ENCODE measurements around the gene SH3BP4. TPM values are rescaled to one million over a fixed set of nuclear protein-coding genes. Genes with fewer than 3 reads are reported as not detected.

The SH3BP4 gene
- total and polyA plus RNA-seq, 2 donors (not counting 1 experiment from before 2014, with no cell fraction given): 1.00 to 1.3 TPM

- no peak for DNase-seq
These were observed 92.9 kb downstream of the SH3BP4 start for GRCh38 chr2:235044501-235045271.

More at GRCh38 chr2:235044501-235045271, 92.9 kb downstream of the SH3BP4 start:
- H3K79me2 ChIP-seq (ENCODE audit: control insufficient read depth, insufficient read depth, low read length): no peaks in the 10 kb centered on the region
- Mint-ChIP-seq H3K4me3 (peak overlapping the region; percentile 81), H3K9me3 (ENCODE audit: insufficient read depth) (no peaks in the 10 kb centered on the region), H3K27me3 (no peaks in the 10 kb centered on the region), H3K27ac (peak overlapping the region; percentile 81), H3K4me1 (peaks cover 48% of the 10 kb centered on the region)
- peak overlapping the region; percentile 79 to 80 for H3K27ac ChIP-seq (ENCODE audit: low read length in 2 of 2)
- H3K4me3 ChIP-seq (ENCODE audit: control extremely low read depth in 1 of 5, extremely low read depth in 1 of 5, insufficient read depth in 1 of 5, low read depth in 2 of 5, low read length in 4 of 5): peak overlapping the region in 3 of 5 experiments; percentile 0 to 29 (median 28)
- no peaks in the 10 kb centered on the region for H3K36me3 ChIP-seq (replicated peaks in 1 of 2; ENCODE audit: control extremely low read depth in 1 of 2, control insufficient read depth in 1 of 2, extremely low read depth in 1 of 2, insufficient read depth in 2 of 2, low read length in 1 of 2)
- ChIA-PET CTCF (no interaction called here), POLR2A (no interaction called here)
- H4K20me1 ChIP-seq (ENCODE audit: control insufficient read depth, insufficient read depth, low read length, poor library complexity, severe bottlenecking): no peaks in the 10 kb centered on the region
- peak overlapping the region; percentile 36 for H3K9ac ChIP-seq (ENCODE audit: low read length)
- H3K4me2 ChIP-seq (replicated peaks; ENCODE audit: low read depth, low read length, poor library complexity, severe bottlenecking): peak overlapping the region; percentile 73
- peaks cover 0 to 20% (median 0%) of the 10 kb centered on the region in 3 donors for H3K9me3 ChIP-seq (ENCODE audit: control extremely low read depth in 1 of 3, control insufficient read depth in 2 of 3, insufficient read depth in 1 of 3, low read length in 2 of 3)
- TF ChIP-seq, protein P1, sequence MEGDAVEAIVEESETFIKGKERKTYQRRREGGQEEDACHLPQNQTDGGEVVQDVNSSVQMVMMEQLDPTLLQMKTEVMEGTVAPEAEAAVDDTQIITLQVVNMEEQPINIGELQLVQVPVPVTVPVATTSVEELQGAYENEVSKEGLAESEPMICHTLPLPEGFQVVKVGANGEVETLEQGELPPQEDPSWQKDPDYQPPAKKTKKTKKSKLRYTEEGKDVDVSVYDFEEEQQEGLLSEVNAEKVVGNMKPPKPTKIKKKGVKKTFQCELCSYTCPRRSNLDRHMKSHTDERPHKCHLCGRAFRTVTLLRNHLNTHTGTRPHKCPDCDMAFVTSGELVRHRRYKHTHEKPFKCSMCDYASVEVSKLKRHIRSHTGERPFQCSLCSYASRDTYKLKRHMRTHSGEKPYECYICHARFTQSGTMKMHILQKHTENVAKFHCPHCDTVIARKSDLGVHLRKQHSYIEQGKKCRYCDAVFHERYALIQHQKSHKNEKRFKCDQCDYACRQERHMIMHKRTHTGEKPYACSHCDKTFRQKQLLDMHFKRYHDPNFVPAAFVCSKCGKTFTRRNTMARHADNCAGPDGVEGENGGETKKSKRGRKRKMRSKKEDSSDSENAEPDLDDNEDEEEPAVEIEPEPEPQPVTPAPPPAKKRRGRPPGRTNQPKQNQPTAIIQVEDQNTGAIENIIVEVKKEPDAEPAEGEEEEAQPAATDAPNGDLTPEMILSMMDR (IDR thresholded peaks at IDR 0.05): no peak
- TF ChIP-seq EZH2 (IDR thresholded peaks at IDR 0.05; ENCODE audit: borderline replicate concordance, insufficient read depth, low read depth, low read length, poor library complexity, severe bottlenecking): no peak
- 75% methylated on average over 32 of the region's 32 CpGs for WGBS (ENCODE audit: insufficient coverage)
- peak overlapping the region; percentile 7 for H2AFZ ChIP-seq (ENCODE audit: insufficient read depth, low read depth, low read length, poor library complexity, severe bottlenecking)
- no peaks in the 10 kb centered on the region for H3K27me3 ChIP-seq (replicated peaks in 1 of 4; ENCODE audit: control extremely low read depth in 1 of 4, control insufficient read depth in 3 of 4, insufficient read depth in 4 of 4, low read length in 3 of 4)
- intact Hi-C loops (cut with micrococcal nuclease): loop anchor here (1.0 to 10.0 kb wide), 4 partner anchors 51 to 1180 kb away; partner anchors contain the start of genes MSL3B and SH3BP4
- ATAC-seq (ENCODE audit: low read depth): peak; percentile 31
- H3K4me1 ChIP-seq (ENCODE audit: control insufficient read depth in 2 of 2, insufficient read depth in 2 of 2, low read length in 2 of 2): peaks cover 38 to 50% of the 10 kb centered on the region in 2 donors
